ENCODE measurements around the gene GRAMD1B.
"Not testable (repeated sequence)": the region's sequence is repeated elsewhere in the genome, so short reads cannot be mapped to it uniquely, and the experiment has no call there.

Gene GRAMD1B

DNA sequence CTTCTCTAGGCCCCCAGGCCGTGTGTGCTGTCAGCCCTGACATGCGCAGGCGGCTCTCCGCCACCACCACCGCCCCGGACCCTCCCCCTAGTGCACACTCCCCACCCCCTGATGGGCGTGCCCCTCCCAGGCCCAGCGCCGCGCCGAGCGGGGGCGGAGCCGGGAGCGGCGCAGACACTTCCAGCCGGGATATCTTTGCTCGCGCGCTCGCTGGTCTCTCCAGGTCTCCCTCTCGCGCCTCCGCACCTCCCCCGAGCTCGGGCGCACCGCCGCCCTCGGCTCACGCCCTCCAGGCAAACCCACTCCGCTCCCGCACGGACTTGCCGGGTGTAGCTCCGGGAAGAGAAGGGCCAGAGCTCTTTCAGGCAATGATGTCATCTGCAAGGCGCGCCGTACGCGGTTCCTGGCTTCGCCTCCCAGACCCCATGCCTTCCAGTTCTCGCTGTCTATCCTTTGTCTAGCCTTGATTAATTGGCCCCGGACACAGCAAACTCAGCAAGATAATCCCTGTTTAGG lies 224.6 kb downstream of the GRAMD1B start, which contains the start of gene SCN3B:
SCN3B (minus strand) TSS at position 59 of the 516 bp plus-strand sequence. CDS start 823 bp downstream, outside the sequence.
- TF ChIP-seq, protein P1, sequence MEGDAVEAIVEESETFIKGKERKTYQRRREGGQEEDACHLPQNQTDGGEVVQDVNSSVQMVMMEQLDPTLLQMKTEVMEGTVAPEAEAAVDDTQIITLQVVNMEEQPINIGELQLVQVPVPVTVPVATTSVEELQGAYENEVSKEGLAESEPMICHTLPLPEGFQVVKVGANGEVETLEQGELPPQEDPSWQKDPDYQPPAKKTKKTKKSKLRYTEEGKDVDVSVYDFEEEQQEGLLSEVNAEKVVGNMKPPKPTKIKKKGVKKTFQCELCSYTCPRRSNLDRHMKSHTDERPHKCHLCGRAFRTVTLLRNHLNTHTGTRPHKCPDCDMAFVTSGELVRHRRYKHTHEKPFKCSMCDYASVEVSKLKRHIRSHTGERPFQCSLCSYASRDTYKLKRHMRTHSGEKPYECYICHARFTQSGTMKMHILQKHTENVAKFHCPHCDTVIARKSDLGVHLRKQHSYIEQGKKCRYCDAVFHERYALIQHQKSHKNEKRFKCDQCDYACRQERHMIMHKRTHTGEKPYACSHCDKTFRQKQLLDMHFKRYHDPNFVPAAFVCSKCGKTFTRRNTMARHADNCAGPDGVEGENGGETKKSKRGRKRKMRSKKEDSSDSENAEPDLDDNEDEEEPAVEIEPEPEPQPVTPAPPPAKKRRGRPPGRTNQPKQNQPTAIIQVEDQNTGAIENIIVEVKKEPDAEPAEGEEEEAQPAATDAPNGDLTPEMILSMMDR (IDR thresholded peaks at IDR 0.05; ENCODE audit: low read depth, low read length, missing control alignments) = no peak
- DNase-seq (ENCODE audit: low read depth) = no peak
- H3K4me3 ChIP-seq (ENCODE audit: low read depth, low read length) = peak within 1 kb of the TSS; percentile 48

DNA sequence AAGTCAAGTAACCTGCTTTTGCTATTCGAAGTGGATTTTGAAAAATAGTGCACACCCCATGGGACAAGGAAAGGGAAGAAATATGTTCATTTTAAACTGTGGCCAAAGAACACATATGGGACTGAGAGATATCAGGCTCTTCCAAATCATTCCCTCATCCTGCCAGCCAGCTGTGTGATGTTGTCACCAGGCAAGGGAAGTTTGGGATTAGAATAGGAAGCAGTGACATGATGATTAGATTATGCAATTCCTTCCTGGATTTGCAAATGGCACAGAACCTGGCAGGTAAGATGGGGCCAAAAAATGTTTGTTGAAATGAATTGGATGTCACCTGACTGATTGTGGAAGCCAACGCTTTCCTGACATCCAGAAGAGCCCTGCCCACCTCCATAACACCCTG lies 229.2 kb downstream of the GRAMD1B start:
- no peak overlapping the region for H3K4me3 ChIP-seq (ENCODE audit: low read depth, low read length)
- TF ChIP-seq, protein P1 (IDR thresholded peaks at IDR 0.05; ENCODE audit: low read depth, low read length, missing control alignments) = no peak
- DNase-seq (ENCODE audit: low read depth) = no peak

DNA sequence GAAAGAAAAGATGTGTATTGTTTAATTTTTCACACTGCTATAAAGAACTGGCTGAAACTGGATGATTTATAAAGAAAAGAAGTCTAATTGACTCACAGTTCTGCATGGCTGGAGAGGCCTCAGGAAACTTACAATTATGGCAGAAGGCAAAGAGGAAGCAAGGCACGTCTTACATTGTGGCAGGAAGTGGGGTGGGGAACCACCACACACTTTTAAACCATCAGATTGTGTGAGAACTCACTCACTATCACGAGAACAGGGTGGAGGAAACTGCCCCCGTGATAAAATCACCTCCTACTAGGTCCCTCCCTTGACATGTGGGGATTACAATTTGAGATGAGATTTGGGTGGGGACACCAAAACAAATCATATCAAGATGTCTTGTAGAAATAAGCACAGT lies 229.9 kb downstream of the GRAMD1B start:
- DNase-seq (ENCODE audit: low read depth) = peak; percentile 16
- H3K4me3 ChIP-seq (ENCODE audit: low read depth, low read length) = not testable (repeated sequence)

DNA sequence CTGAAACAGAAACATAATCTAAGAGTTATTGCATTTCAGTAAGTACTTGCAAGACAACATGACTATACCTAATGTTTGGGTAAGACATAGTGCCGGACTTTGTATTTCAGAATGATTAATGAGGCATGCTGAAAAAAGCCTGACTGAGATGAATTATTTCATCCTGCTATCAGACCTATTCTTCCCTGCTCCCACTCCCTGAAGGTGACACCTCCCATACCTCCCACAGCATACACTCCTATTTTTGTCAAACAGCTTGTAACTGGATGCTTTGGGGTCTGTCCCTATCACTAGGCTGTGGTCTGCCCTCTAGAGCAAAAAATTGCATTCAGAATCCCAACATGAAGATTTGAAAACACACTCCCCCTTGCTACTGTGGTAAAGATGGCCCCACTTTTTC lies 235.2 kb downstream of the GRAMD1B start:
- TF ChIP-seq, protein P1 (IDR thresholded peaks at IDR 0.05; ENCODE audit: low read depth, low read length, missing control alignments) = no peak

GRCh38 chr11:123670081-123670480 lies 240.0 kb downstream of the GRAMD1B start:
- TF ChIP-seq, protein P1 (IDR thresholded peaks at IDR 0.05; ENCODE audit: low read depth, low read length, missing control alignments) = no peak
- no peak for DNase-seq (ENCODE audit: low read depth)

More for the DNA sequence above, 235.2 kb downstream of the GRAMD1B start:
- H3K4me3 ChIP-seq (ENCODE audit: low read depth, low read length) = no peak overlapping the region
- DNase-seq (ENCODE audit: low read depth) = no peak

DNA sequence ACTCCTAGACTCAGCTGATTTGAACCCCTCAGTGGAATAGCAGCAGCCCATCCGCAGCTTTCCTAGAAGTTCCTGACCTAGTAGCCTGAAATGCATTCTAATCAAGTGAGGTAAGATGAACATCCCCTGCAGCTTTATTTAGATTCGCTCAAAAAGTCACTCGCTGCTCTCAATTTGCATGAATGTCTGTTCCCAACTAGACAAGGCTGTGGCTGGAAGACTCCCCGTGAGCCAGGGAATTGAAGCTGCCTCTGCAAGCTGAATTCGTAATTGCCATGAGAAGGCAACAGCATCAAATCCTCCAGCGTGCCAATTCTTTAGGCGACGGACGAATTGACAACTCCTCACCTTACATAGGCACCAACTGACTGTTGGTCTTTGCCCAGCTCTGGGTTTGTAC lies 241.5 kb downstream of the GRAMD1B start:
- DNase-seq (ENCODE audit: low read depth) = no peak
- TF ChIP-seq, protein P1 (IDR thresholded peaks at IDR 0.05; ENCODE audit: low read depth, low read length, missing control alignments) = no peak
- no peak overlapping the region for H3K4me3 ChIP-seq (ENCODE audit: low read depth, low read length)

More at GRCh38 chr11:123670081-123670480, 240.0 kb downstream of the GRAMD1B start:
- no peak overlapping the region for H3K4me3 ChIP-seq (ENCODE audit: low read depth, low read length)

DNA sequence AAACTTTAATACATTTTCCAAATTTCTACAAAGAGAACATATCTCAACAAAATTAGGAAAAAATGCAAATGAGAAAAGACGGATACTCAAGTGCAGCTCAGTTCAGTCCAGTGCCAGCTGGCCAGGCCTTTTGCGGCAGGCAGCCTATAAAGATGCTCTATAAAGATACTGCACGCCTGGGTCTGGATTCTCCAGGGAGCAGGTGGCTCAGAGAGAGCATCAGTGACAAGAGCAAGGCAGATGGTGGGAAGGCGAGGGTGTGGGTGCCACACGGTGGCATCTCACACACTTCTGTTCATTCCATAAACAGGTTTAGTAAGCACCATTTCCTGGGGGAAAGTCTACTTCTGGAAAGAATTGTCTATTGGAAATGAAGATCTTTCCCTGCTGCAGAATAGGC lies 242.5 kb downstream of the GRAMD1B start:
- H3K4me3 ChIP-seq (ENCODE audit: low read depth, low read length) = no peak overlapping the region
- TF ChIP-seq, protein P1 (IDR thresholded peaks at IDR 0.05; ENCODE audit: low read depth, low read length, missing control alignments) = no peak
- no peak for DNase-seq (ENCODE audit: low read depth)
